ENCODE measurements around the gene MGAT4B. TPM values are rescaled to one million over a fixed set of nuclear protein-coding genes. Genes with fewer than 3 reads are reported as not detected.
A peak's percentile ranks its signal among the peaks of the same experiment; 100 is the strongest.

Gene MGAT4B
- total and polyA plus RNA-seq, 2 of the 13 experiments (the other 11 are each of a cell fraction or from before 2014, with no cell fraction given), result 93.5 to 130 TPM

- Histone ChIP-seq H3K27ac (ENCODE audit: extremely low read length, insufficient read depth, low read length) (no peak overlapping the region), H3K27me3 (ENCODE audit: control insufficient read depth in 1 of 2, insufficient read depth in 2 of 2, low read length in 2 of 2) (no peaks in the 10 kb centered on the region), H3K36me3 (replicated peaks in 1 of 2; ENCODE audit: control insufficient read depth in 1 of 2, insufficient read depth in 2 of 2, low read length in 2 of 2) (peaks cover 28 to 69% of the 10 kb centered on the region in 2 experiments), H3K79me2 (ENCODE audit: insufficient read depth, low read length) (peaks cover 31% of the 10 kb centered on the region), H3K9ac (ENCODE audit: insufficient read depth, low read depth, low read length) (no peak overlapping the region), H3K9me3 (ENCODE audit: low read length) (no peaks in the 10 kb centered on the region), H3K4me2 (ENCODE audit: low read depth, low read length) (no peak overlapping the region), H2AFZ (ENCODE audit: low read length) (no peak overlapping the region), H3K4me1 (ENCODE audit: insufficient read depth, low read length) (peaks cover 21% of the 10 kb centered on the region), H4K20me1 (ENCODE audit: insufficient read depth, low read length) (peaks cover 22% of the 10 kb centered on the region), H3K4me3 (replicated peaks in 1 of 3; ENCODE audit: insufficient read depth in 1 of 3, low read depth in 2 of 3, low read length in 3 of 3) (no peak overlapping the region)
- in situ Hi-C loops (cut with HindIII; ENCODE audit: extremely low pct_ligation_motif_present, low pct_unique_long_range_greater_than_20kb), result loop anchor here (25.0 kb wide), 1 partner anchor 320 kb away; no protein-coding TSS in a partner anchor
- ChIA-PET POLR2A (interaction anchor here (1.2 kb wide), 1 partner anchor 35 kb away, joined by 4 read pairs; the partner anchor contains the start of gene MAML1), CTCF (ENCODE audit: low intra/inter-chr PET ratio, low total read pairs) (no interaction called here)
- BruUV-seq (replicated peaks), result no TSS peak
- ATAC-seq, result no peak
- intact Hi-C loops (cut with micrococcal nuclease; ENCODE audit: unreplicated experiment), result loop anchor here (10.0 kb wide), 1 partner anchor 138 kb away; the partner anchor contains the start of gene TBC1D9B
- TF ChIP-seq ETV6 (CRISPR knock-in tag; conservative IDR thresholded peaks at IDR 0.05), result no peak
- no peak for FAIRE-seq
- WGBS (ENCODE audit: low lambda C conversion rate), result 94% methylated on average over 12 of the region's 12 CpGs
- DNase-seq (ENCODE audit: low spot score), result no peak
These were observed 39.8 kb downstream of the MGAT4B start for GRCh38 chr5:179766726-179767455.

- ATAC-seq (no peak), FAIRE-seq (no peak), DNase-seq (ENCODE audit: low spot score) (no peak)
- intact Hi-C loops (cut with micrococcal nuclease; ENCODE audit: unreplicated experiment) (loop anchor here (10.0 kb wide), 1 partner anchor 139 kb away; the partner anchor contains the start of gene TBC1D9B), in situ Hi-C loops (cut with HindIII; ENCODE audit: extremely low pct_ligation_motif_present, low pct_unique_long_range_greater_than_20kb) (loop anchor here (25.0 kb wide), 1 partner anchor 321 kb away; no protein-coding TSS in a partner anchor)
- ChIA-PET CTCF (ENCODE audit: low intra/inter-chr PET ratio, low total read pairs) (no interaction called here), POLR2A (interaction anchor here (1.2 kb wide), 1 partner anchor 34 kb away, joined by 4 read pairs; the partner anchor contains the start of gene MAML1)
- Histone ChIP-seq H3K79me2 (ENCODE audit: insufficient read depth, low read length) (peaks cover 35% of the 10 kb centered on the region), H3K27me3 (ENCODE audit: control insufficient read depth in 1 of 2, insufficient read depth in 2 of 2, low read length in 2 of 2) (no peaks in the 10 kb centered on the region), H4K20me1 (ENCODE audit: insufficient read depth, low read length) (peaks cover 23% of the 10 kb centered on the region), H3K9ac (ENCODE audit: insufficient read depth, low read depth, low read length) (no peak overlapping the region), H3K36me3 (replicated peaks in 1 of 2; ENCODE audit: control insufficient read depth in 1 of 2, insufficient read depth in 2 of 2, low read length in 2 of 2) (peaks cover 23 to 62% of the 10 kb centered on the region in 2 experiments), H3K27ac (ENCODE audit: extremely low read length, insufficient read depth, low read length) (no peak overlapping the region), H3K4me1 (ENCODE audit: insufficient read depth, low read length) (peaks cover 27% of the 10 kb centered on the region), H3K4me3 (replicated peaks in 1 of 3; ENCODE audit: insufficient read depth in 1 of 3, low read depth in 2 of 3, low read length in 3 of 3) (no peak overlapping the region), H3K9me3 (ENCODE audit: low read length) (no peaks in the 10 kb centered on the region), H3K4me2 (ENCODE audit: low read depth, low read length) (no peak overlapping the region), H2AFZ (ENCODE audit: low read length) (no peak overlapping the region)
- no TSS peak for BruUV-seq (replicated peaks)
- 98% methylated on average over 10 of the region's 20 CpGs for WGBS (ENCODE audit: low lambda C conversion rate)
- TF ChIP-seq, protein P1, sequence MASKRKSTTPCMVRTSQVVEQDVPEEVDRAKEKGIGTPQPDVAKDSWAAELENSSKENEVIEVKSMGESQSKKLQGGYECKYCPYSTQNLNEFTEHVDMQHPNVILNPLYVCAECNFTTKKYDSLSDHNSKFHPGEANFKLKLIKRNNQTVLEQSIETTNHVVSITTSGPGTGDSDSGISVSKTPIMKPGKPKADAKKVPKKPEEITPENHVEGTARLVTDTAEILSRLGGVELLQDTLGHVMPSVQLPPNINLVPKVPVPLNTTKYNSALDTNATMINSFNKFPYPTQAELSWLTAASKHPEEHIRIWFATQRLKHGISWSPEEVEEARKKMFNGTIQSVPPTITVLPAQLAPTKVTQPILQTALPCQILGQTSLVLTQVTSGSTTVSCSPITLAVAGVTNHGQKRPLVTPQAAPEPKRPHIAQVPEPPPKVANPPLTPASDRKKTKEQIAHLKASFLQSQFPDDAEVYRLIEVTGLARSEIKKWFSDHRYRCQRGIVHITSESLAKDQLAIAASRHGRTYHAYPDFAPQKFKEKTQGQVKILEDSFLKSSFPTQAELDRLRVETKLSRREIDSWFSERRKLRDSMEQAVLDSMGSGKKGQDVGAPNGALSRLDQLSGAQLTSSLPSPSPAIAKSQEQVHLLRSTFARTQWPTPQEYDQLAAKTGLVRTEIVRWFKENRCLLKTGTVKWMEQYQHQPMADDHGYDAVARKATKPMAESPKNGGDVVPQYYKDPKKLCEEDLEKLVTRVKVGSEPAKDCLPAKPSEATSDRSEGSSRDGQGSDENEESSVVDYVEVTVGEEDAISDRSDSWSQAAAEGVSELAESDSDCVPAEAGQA (IDR thresholded peaks at IDR 0.05; ENCODE audit: low read depth), result no peak
- TF ChIP-seq, protein P1 (CRISPR knock-in tag; IDR thresholded peaks at IDR 0.05; ENCODE audit: borderline replicate concordance), result no peak
- TF ChIP-seq AGO2 (optimal IDR thresholded peaks at IDR 0.05; ENCODE audit: low read depth, low read length) (peak; percentile 64), ZNF678 (CRISPR knock-in tag; IDR thresholded peaks at IDR 0.05) (no peak)
These were observed 40.5 kb downstream of the MGAT4B start for GRCh38 chr5:179766021-179766725.

Measured in HepG2 (cell line).